GM23338 (cell line): ENCODE results near the gene KLHL8. TPM values are rescaled to one million over a fixed set of nuclear protein-coding genes. Genes with fewer than 3 reads are reported as not detected.

Experiments used
- ATAC-seq: fragments of 200-7000 bp; cut with Tn5 transposase; 3 replicates; pipeline ENCODE4 v1.9.1; 2020
- DNase-seq: peaks from one replicate; pipeline ENCODE4 v3.0.0-alpha.2; 2015; ENCODE audit warnings: low spot score
- H2AFZ ChIP-seq: fragments of 200-600 bp; sonication (generic); 2 replicates; pipeline ENCODE4 v1.8.0; 2016; ENCODE audit warnings: antibody characterized with exemption, mild to moderate bottlenecking, moderate library complexity
- H3F3A ChIP-seq: fragments of 200-600 bp; sonication (generic); replicated peaks from 2 replicates; pipeline ENCODE4 v1.8.0; 2017; ENCODE audit warnings: antibody characterized with exemption, mixed run types, low read depth
- H3K27ac ChIP-seq: fragments of 200-600 bp; sonication (generic); 2 replicates; pipeline ENCODE4 v1.6.1; 2016; ENCODE audit warnings: low read depth
- H3K27me3 ChIP-seq: fragments of 200-600 bp; sonication (generic); 2 replicates; pipeline ENCODE4 v1.8.0; 2016; ENCODE audit warnings: mild to moderate bottlenecking, mixed run types, moderate library complexity; ENCODE audit not compliant: insufficient read depth
- H3K36me3 ChIP-seq: fragments of 200-600 bp; sonication (generic); 2 replicates; pipeline ENCODE4 v1.8.0; 2016; ENCODE audit warnings: mild to moderate bottlenecking; ENCODE audit not compliant: insufficient read depth
- H3K4me1 ChIP-seq: fragments of 200-600 bp; sonication (generic); 2 replicates; pipeline ENCODE4 v1.8.0; 2016; ENCODE audit warnings: mild to moderate bottlenecking, moderate library complexity; ENCODE audit not compliant: insufficient read depth
- H3K4me2 ChIP-seq: fragments of 200-600 bp; sonication (generic); 2 replicates; pipeline ENCODE4 v1.7.1; 2017; ENCODE audit warnings: mixed run types
- H3K4me3 ChIP-seq: fragments of 200-600 bp; sonication (generic); 2 replicates; pipeline ENCODE4 v1.6.1; 2016; ENCODE audit warnings: mixed run types
- H3K79me2 ChIP-seq: fragments of 200-600 bp; sonication (generic); replicated peaks from 2 replicates; pipeline ENCODE4 v1.8.0; 2017; ENCODE audit warnings: mild to moderate bottlenecking; ENCODE audit not compliant: insufficient read depth
- H3K9me2 ChIP-seq: fragments of 200-600 bp; sonication (generic); 2 replicates; pipeline ENCODE4 v1.8.0; 2017; ENCODE audit not compliant: insufficient read depth
- H4K20me1 ChIP-seq: fragments of 200-600 bp; sonication (generic); replicated peaks from 2 replicates; pipeline ENCODE4 v1.8.0; 2017; ENCODE audit warnings: mild to moderate bottlenecking; ENCODE audit not compliant: insufficient read depth
- H3K27ac Mint-ChIP-seq: 2 replicates; pipeline ENCODE4 v1.8.0; 2020; ENCODE audit warnings: inconsistent platforms, mild to moderate bottlenecking, moderate library complexity, mixed read lengths
- H3K27me3 Mint-ChIP-seq: 3 replicates; pipeline ENCODE4 v1.8.0; 2022; ENCODE audit warnings: low read depth, mild to moderate bottlenecking, moderate library complexity, mixed read lengths, inconsistent platforms; ENCODE audit not compliant: insufficient read depth, poor library complexity
- H3K36me3 Mint-ChIP-seq: 3 replicates; pipeline ENCODE4 v1.8.0; 2021; ENCODE audit warnings: low read depth, mild to moderate bottlenecking, inconsistent platforms, moderate library complexity, mixed read lengths
- H3K4me1 Mint-ChIP-seq: 3 replicates; pipeline ENCODE4 v1.8.0; 2020; ENCODE audit warnings: mild to moderate bottlenecking, inconsistent platforms, mixed read lengths
- H3K4me3 Mint-ChIP-seq: 3 replicates; pipeline ENCODE4 v1.8.0; 2021; ENCODE audit warnings: moderate library complexity, mild to moderate bottlenecking, inconsistent platforms, mixed read lengths
- H3K9me3 Mint-ChIP-seq: 3 replicates; pipeline ENCODE4 v1.8.0; 2020; ENCODE audit warnings: moderate library complexity, mild to moderate bottlenecking, inconsistent platforms, mixed read lengths
- CREB1 ChIP-seq: fragments of 250-450 bp; sonication (Bioruptor Pico); IDR thresholded peaks from 2 replicates; pipeline ENCODE4 v1.5.0; 2020; ENCODE audit warnings: low read depth, mild to moderate bottlenecking, moderate library complexity
- EZH2 ChIP-seq: fragments of 200-600 bp; sonication (generic); IDR thresholded peaks from one replicate; pipeline ENCODE4 v1.8.0; 2017; ENCODE audit warnings: antibody characterized with exemption, mild to moderate bottlenecking, low read depth; ENCODE audit not compliant: unreplicated experiment
- EZH2phosphoT487 ChIP-seq: fragments of 200-600 bp; sonication (generic); IDR thresholded peaks from one replicate; pipeline ENCODE4 v1.8.1; 2018; ENCODE audit warnings: antibody characterized with exemption; ENCODE audit not compliant: unreplicated experiment
- JUNB ChIP-seq: IDR thresholded peaks from one replicate; pipeline ENCODE4 v1.6.1; 2016; ENCODE audit warnings: antibody characterized with exemption; ENCODE audit not compliant: unreplicated experiment
- NANOG ChIP-seq: IDR thresholded peaks from 2 replicates; pipeline ENCODE4 v1.6.1; 2016; ENCODE audit warnings: antibody characterized with exemption, borderline replicate concordance
- POLR2AphosphoS5 ChIP-seq: IDR thresholded peaks from 2 replicates; pipeline ENCODE4 v1.6.1; 2016; ENCODE audit warnings: antibody characterized with exemption, low read depth
- STAT1 ChIP-seq: IDR thresholded peaks from one replicate; pipeline ENCODE4 v1.6.1; 2016; ENCODE audit warnings: antibody characterized with exemption; ENCODE audit not compliant: unreplicated experiment
- ZNF114 ChIP-seq: fragments of 250-450 bp; sonication (Bioruptor Pico); IDR thresholded peaks from 2 replicates; pipeline ENCODE4 v1.5.0; 2020; ENCODE audit warnings: mild to moderate bottlenecking, moderate library complexity
- ZNF331 ChIP-seq: fragments of 250-450 bp; sonication (Bioruptor Pico); IDR thresholded peaks from 2 replicates; pipeline ENCODE4 v1.5.0; 2020; ENCODE audit warnings: low read depth, mild to moderate bottlenecking, moderate library complexity
- polyA plus RNA-seq: library from polyadenylated mRNA; unstranded; fragments of >200 nt; fragmentation: Nextera tagmentation; extraction: Ambion mirVana; gene quantifications from 2 replicates; pipeline ENCODE4 v1.2.1, GENCODE V29; 2016
- total RNA-seq: library from RNA; depleted of rRNA; stranded (reverse); fragments of >200 nt; shearing (Covaris generic); gene quantifications from 2 replicates; pipeline ENCODE4 v1.2.3, GENCODE V29; 2014
- TF ChIP-seq, protein P1 (sequence below): IDR thresholded peaks from 2 replicates; pipeline ENCODE4 v1.6.1; 2016; ENCODE audit warnings: antibody characterized with exemption
- TF ChIP-seq, protein P2 (sequence below), 2 experiments: fragments of 200-600 bp in 1 of 2; sonication (generic) in 1 of 2; conservative IDR thresholded peaks; 2 replicates each; pipeline versions ENCODE4 v1.5.1 to v1.6.1; 2016 to 2017; ENCODE audit warnings: antibody characterized with exemption in 2 of 2, low read depth in 2 of 2, mild to moderate bottlenecking in 2 of 2, moderate library complexity in 1 of 2
- TF ChIP-seq, protein P3 (sequence below): fragments of 250-450 bp; sonication (Bioruptor Pico); IDR thresholded peaks from 2 replicates; pipeline ENCODE4 v1.5.0; 2020; ENCODE audit warnings: mild to moderate bottlenecking, moderate library complexity
- TF ChIP-seq, protein P4 (sequence below): IDR thresholded peaks from one replicate; pipeline ENCODE4 v1.6.1; 2018; ENCODE audit warnings: antibody characterized with exemption; ENCODE audit not compliant: unreplicated experiment

Gene KLHL8
- total and polyA plus RNA-seq, 2 experiments from 2014 or later = 3.3 to 7.2 TPM

DNA sequence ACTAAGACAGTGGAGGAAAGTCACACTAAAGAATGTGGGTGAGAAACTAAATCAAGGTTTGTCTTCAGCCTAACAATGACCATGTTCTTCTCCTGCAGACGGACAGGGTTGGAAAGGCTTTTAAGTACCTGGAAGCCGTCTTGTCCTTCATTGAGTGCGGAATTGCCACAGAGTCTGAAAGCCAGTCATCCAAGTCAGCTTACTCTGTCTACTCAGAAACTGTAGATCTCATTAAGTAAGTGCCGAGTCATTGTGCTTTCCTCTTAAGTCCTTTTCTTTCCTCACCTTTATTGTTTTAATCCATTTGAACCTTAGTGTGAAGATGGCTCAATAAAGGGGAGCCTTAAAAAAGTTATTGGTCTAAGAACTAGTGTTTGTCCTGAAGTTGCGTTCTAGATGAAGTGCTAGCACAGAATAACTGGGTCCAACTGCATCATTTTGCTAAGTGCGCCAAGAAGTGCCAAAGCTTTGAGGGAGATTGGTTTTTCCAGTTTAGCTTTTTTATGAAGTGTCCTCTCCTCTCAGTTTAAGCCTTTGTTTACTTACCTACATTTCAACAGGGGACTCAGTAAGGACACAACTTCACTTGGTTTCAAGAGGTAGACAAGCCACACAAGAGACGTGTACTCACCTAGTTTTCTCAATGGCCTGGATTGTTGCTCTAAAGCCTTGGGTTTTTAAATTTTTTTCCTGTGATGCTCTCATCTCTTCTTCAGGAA lies 89.3 kb downstream of the KLHL8 start:
- TF ChIP-seq JUNB (no peak), EZH2 (no peak), ZNF114 (CRISPR knock-in tag) (no peak), CREB1 (CRISPR knock-in tag) (no peak), STAT1 (no peak), POLR2AphosphoS5 (no peak), ZNF331 (CRISPR knock-in tag) (no peak), EZH2phosphoT487 (no peak), NANOG (no peak)
- TF ChIP-seq, protein P1, sequence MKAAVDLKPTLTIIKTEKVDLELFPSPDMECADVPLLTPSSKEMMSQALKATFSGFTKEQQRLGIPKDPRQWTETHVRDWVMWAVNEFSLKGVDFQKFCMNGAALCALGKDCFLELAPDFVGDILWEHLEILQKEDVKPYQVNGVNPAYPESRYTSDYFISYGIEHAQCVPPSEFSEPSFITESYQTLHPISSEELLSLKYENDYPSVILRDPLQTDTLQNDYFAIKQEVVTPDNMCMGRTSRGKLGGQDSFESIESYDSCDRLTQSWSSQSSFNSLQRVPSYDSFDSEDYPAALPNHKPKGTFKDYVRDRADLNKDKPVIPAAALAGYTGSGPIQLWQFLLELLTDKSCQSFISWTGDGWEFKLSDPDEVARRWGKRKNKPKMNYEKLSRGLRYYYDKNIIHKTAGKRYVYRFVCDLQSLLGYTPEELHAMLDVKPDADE = no peak
- TF ChIP-seq, protein P2, sequence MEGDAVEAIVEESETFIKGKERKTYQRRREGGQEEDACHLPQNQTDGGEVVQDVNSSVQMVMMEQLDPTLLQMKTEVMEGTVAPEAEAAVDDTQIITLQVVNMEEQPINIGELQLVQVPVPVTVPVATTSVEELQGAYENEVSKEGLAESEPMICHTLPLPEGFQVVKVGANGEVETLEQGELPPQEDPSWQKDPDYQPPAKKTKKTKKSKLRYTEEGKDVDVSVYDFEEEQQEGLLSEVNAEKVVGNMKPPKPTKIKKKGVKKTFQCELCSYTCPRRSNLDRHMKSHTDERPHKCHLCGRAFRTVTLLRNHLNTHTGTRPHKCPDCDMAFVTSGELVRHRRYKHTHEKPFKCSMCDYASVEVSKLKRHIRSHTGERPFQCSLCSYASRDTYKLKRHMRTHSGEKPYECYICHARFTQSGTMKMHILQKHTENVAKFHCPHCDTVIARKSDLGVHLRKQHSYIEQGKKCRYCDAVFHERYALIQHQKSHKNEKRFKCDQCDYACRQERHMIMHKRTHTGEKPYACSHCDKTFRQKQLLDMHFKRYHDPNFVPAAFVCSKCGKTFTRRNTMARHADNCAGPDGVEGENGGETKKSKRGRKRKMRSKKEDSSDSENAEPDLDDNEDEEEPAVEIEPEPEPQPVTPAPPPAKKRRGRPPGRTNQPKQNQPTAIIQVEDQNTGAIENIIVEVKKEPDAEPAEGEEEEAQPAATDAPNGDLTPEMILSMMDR (conservative IDR thresholded peaks at IDR 0.05; ENCODE audit: low read depth in 2 of 2) = no peak
- TF ChIP-seq, protein P3, sequence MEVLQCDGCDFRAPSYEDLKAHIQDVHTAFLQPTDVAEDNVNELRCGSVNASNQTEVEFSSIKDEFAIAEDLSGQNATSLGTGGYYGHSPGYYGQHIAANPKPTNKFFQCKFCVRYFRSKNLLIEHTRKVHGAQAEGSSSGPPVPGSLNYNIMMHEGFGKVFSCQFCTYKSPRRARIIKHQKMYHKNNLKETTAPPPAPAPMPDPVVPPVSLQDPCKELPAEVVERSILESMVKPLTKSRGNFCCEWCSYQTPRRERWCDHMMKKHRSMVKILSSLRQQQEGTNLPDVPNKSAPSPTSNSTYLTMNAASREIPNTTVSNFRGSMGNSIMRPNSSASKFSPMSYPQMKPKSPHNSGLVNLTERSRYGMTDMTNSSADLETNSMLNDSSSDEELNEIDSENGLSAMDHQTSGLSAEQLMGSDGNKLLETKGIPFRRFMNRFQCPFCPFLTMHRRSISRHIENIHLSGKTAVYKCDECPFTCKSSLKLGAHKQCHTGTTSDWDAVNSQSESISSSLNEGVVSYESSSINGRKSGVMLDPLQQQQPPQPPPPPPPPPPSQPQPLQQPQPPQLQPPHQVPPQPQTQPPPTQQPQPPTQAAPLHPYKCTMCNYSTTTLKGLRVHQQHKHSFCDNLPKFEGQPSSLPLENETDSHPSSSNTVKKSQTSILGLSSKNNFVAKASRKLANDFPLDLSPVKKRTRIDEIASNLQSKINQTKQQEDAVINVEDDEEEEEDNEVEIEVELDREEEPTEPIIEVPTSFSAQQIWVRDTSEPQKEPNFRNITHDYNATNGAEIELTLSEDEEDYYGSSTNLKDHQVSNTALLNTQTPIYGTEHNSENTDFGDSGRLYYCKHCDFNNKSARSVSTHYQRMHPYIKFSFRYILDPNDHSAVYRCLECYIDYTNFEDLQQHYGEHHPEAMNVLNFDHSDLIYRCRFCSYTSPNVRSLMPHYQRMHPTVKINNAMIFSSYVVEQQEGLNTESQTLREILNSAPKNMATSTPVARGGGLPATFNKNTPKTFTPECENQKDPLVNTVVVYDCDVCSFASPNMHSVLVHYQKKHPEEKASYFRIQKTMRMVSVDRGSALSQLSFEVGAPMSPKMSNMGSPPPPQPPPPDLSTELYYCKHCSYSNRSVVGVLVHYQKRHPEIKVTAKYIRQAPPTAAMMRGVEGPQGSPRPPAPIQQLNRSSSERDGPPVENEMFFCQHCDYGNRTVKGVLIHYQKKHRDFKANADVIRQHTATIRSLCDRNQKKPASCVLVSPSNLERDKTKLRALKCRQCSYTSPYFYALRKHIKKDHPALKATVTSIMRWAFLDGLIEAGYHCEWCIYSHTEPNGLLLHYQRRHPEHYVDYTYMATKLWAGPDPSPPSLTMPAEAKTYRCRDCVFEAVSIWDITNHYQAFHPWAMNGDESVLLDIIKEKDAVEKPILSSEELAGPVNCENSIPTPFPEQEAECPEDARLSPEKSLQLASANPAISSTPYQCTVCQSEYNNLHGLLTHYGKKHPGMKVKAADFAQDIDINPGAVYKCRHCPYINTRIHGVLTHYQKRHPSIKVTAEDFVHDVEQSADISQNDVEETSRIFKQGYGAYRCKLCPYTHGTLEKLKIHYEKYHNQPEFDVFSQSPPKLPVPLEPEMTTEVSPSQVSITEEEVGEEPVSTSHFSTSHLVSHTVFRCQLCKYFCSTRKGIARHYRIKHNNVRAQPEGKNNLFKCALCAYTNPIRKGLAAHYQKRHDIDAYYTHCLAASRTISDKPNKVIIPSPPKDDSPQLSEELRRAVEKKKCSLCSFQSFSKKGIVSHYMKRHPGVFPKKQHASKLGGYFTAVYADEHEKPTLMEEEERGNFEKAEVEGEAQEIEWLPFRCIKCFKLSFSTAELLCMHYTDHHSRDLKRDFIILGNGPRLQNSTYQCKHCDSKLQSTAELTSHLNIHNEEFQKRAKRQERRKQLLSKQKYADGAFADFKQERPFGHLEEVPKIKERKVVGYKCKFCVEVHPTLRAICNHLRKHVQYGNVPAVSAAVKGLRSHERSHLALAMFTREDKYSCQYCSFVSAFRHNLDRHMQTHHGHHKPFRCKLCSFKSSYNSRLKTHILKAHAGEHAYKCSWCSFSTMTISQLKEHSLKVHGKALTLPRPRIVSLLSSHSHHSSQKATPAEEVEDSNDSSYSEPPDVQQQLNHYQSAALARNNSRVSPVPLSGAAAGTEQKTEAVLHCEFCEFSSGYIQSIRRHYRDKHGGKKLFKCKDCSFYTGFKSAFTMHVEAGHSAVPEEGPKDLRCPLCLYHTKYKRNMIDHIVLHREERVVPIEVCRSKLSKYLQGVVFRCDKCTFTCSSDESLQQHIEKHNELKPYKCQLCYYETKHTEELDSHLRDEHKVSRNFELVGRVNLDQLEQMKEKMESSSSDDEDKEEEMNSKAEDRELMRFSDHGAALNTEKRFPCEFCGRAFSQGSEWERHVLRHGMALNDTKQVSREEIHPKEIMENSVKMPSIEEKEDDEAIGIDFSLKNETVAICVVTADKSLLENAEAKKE (CRISPR knock-in tag) = no peak
- TF ChIP-seq, protein P4, sequence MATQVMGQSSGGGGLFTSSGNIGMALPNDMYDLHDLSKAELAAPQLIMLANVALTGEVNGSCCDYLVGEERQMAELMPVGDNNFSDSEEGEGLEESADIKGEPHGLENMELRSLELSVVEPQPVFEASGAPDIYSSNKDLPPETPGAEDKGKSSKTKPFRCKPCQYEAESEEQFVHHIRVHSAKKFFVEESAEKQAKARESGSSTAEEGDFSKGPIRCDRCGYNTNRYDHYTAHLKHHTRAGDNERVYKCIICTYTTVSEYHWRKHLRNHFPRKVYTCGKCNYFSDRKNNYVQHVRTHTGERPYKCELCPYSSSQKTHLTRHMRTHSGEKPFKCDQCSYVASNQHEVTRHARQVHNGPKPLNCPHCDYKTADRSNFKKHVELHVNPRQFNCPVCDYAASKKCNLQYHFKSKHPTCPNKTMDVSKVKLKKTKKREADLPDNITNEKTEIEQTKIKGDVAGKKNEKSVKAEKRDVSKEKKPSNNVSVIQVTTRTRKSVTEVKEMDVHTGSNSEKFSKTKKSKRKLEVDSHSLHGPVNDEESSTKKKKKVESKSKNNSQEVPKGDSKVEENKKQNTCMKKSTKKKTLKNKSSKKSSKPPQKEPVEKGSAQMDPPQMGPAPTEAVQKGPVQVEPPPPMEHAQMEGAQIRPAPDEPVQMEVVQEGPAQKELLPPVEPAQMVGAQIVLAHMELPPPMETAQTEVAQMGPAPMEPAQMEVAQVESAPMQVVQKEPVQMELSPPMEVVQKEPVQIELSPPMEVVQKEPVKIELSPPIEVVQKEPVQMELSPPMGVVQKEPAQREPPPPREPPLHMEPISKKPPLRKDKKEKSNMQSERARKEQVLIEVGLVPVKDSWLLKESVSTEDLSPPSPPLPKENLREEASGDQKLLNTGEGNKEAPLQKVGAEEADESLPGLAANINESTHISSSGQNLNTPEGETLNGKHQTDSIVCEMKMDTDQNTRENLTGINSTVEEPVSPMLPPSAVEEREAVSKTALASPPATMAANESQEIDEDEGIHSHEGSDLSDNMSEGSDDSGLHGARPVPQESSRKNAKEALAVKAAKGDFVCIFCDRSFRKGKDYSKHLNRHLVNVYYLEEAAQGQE = no peak
- ATAC-seq (no peak), DNase-seq (no peak)
- H2AFZ ChIP-seq = no peak overlapping the region
- peaks cover 76% of the 10 kb centered on the region for H3K36me3 Mint-ChIP-seq
- H3K9me2 ChIP-seq = no peaks in the 10 kb centered on the region
- no peak overlapping the region for H3K27ac ChIP-seq
- peaks cover 46% of the 10 kb centered on the region for H3K36me3 ChIP-seq
- H4K20me1 ChIP-seq = no peaks in the 10 kb centered on the region
- H3K27me3 Mint-ChIP-seq = no peaks in the 10 kb centered on the region
- no peak overlapping the region for H3K4me2 ChIP-seq
- H3F3A ChIP-seq = no peaks in the 10 kb centered on the region
- no peaks in the 10 kb centered on the region for H3K4me1 ChIP-seq
- peak overlapping the region; percentile 91 for H3K27ac Mint-ChIP-seq
- H3K79me2 ChIP-seq = no peaks in the 10 kb centered on the region
- no peaks in the 10 kb centered on the region for H3K4me1 Mint-ChIP-seq
- no peak overlapping the region for H3K4me3 Mint-ChIP-seq
- H3K4me3 ChIP-seq = no peak overlapping the region
- no peaks in the 10 kb centered on the region for H3K27me3 ChIP-seq
- H3K9me3 Mint-ChIP-seq = no peaks in the 10 kb centered on the region
